CD4-positive, alpha-beta memory T cell (primary cell): Measurements from ENCODE around the gene TTC17. TPM values are rescaled to one million over a fixed set of nuclear protein-coding genes. Genes with fewer than 3 reads are reported as not detected.
"Not testable (repeated sequence)": the region's sequence is repeated elsewhere in the genome, so short reads cannot be mapped to it uniquely, and the experiment has no call there.

Experiments used
- CTCF ChIA-PET: fragments of 350-600 bp; sonication (Branson Sonifier 250); formaldehyde crosslinking; loops from one replicate; lab custom pipeline; 2021; ENCODE audit warnings: inconsistent platforms; ENCODE audit not compliant: partially characterized antibody; lab: Charles Lee
- POLR2A ChIA-PET: fragments of 350-600 bp; sonication (Branson Sonifier 250); formaldehyde crosslinking; loops from one replicate; lab custom pipeline; 2021; ENCODE audit not compliant: partially characterized antibody; lab: Charles Lee
- DNase-seq, 5 donors: peaks; one replicate each; pipeline versions ENCODE4 v3.0.0 to v3.0.0-alpha.2; 2020 to 2022; ENCODE audit warnings: mixed read lengths in 1 of 5
- H3K27ac ChIP-seq: one replicate; pipeline ENCODE4 v1.7.0; 2013; ENCODE audit warnings: low read depth, low read length
- H3K27me3 ChIP-seq: 2 replicates; pipeline ENCODE4 v1.7.0; 2013; ENCODE audit warnings: mild to moderate bottlenecking, low read length, moderate library complexity; ENCODE audit not compliant: insufficient read depth
- H3K36me3 ChIP-seq: 2 replicates; pipeline ENCODE4 v1.7.0; 2013; ENCODE audit warnings: mild to moderate bottlenecking, low read length, moderate library complexity; ENCODE audit not compliant: insufficient read depth
- H3K4me1 ChIP-seq: 2 replicates; pipeline ENCODE4 v1.7.0; 2013; ENCODE audit warnings: mild to moderate bottlenecking, low read length, moderate library complexity; ENCODE audit not compliant: insufficient read depth
- H3K4me3 ChIP-seq, 2 donors: one replicate each; pipeline ENCODE4 v1.7.0; 2013; ENCODE audit warnings: low read length in 2 of 2, mild to moderate bottlenecking in 1 of 2
- H3K9me3 ChIP-seq, 2 donors: one replicate each; pipeline ENCODE4 v1.7.0; 2013; ENCODE audit warnings: low read length in 2 of 2, control low read depth in 1 of 2; ENCODE audit not compliant: control insufficient read depth in 1 of 2
- H3K27ac Mint-ChIP-seq, 7 donors: one replicate each; pipeline ENCODE4 v1.8.0; 2020 to 2021; ENCODE audit warnings: mixed read lengths in 7 of 7, mild to moderate bottlenecking in 6 of 7, inconsistent platforms in 3 of 7, moderate library complexity in 3 of 7
- H3K27me3 Mint-ChIP-seq, 2 donors: one replicate each; pipeline ENCODE4 v1.8.0; 2020 to 2021; ENCODE audit warnings: mixed read lengths in 2 of 2
- H3K36me3 Mint-ChIP-seq, 2 donors: one replicate each; pipeline ENCODE4 v1.8.0; 2020 to 2021; ENCODE audit warnings: mixed read lengths in 2 of 2, inconsistent platforms in 1 of 2, mild to moderate bottlenecking in 1 of 2
- H3K4me1 Mint-ChIP-seq, 4 donors: one replicate each; pipeline ENCODE4 v1.8.0; 2020 to 2021; ENCODE audit warnings: mixed read lengths in 4 of 4, mild to moderate bottlenecking in 1 of 4
- H3K4me3 Mint-ChIP-seq, 8 donors: one replicate each; pipeline ENCODE4 v1.8.0; 2020 to 2021; ENCODE audit warnings: mixed read lengths in 8 of 8, mild to moderate bottlenecking in 7 of 8, moderate library complexity in 6 of 8, inconsistent platforms in 3 of 8
- H3K9me3 Mint-ChIP-seq, 8 donors: one replicate each; pipeline ENCODE4 v1.8.0; 2020 to 2021; ENCODE audit warnings: mixed read lengths in 8 of 8, mild to moderate bottlenecking in 5 of 8, inconsistent platforms in 3 of 8, moderate library complexity in 1 of 8
- intact Hi-C: fragments of 100-400 bp; cut with micrococcal nuclease; formaldehyde crosslinking; loops from one replicate; pipeline ENCODE4 v1.15.1; 2023
- polyA plus RNA-seq, 2 donors: library from polyadenylated mRNA; unstranded; fragments of 300-500 nt; fragmentation: Illumina TruSeq; gene quantifications; one replicate each; pipeline ENCODE4 v1.2.3, GENCODE V29; 2021
- total RNA-seq, 2 experiments: library from RNA; stranded (reverse); gene quantifications; one replicate each; pipeline ENCODE4 v1.2.3, GENCODE V29; 2021

Gene TTC17
- total and polyA plus RNA-seq, 4 experiments from 2014 or later: 50.7 to 112 (median 82.0) TPM

GRCh38 chr11:43408277-43408676 is 49.6 kb downstream of the TTC17 start:
- no peaks in the 10 kb centered on the region for H3K27me3 ChIP-seq
- intact Hi-C loops: no loop called here
- H3K36me3 ChIP-seq: peaks cover 46% of the 10 kb centered on the region
- H3K27me3 Mint-ChIP-seq: no peaks in the 10 kb centered on the region
- CTCF ChIA-PET: no interaction called here
- peaks cover 67 to 86% of the 10 kb centered on the region in 2 donors for H3K36me3 Mint-ChIP-seq
- H3K27ac Mint-ChIP-seq: no peak overlapping the region
- H3K9me3 ChIP-seq: no peaks in the 10 kb centered on the region
- peaks cover 0 to 4% (median 2%) of the 10 kb centered on the region in 4 donors for H3K4me1 Mint-ChIP-seq
- H3K9me3 Mint-ChIP-seq: no peaks in the 10 kb centered on the region
- POLR2A ChIA-PET: no interaction called here
- no peak overlapping the region for H3K27ac ChIP-seq
- H3K4me3 Mint-ChIP-seq: no peak overlapping the region
- no peak overlapping the region for H3K4me3 ChIP-seq
- no peak for DNase-seq
- no peaks in the 10 kb centered on the region for H3K4me1 ChIP-seq

GRCh38 chr11:43410394-43410793 is 51.7 kb downstream of the TTC17 start:
- Mint-ChIP-seq H3K9me3 (no peaks in the 10 kb centered on the region), H3K4me1 (peaks cover 0 to 4% (median 0%) of the 10 kb centered on the region in 4 donors), H3K27ac (peak overlapping the region in 1 of 7 donors; percentile 32), H3K27me3 (no peaks in the 10 kb centered on the region), H3K4me3 (no peak overlapping the region), H3K36me3 (peaks cover 72 to 85% of the 10 kb centered on the region in 2 donors)
- Histone ChIP-seq H3K4me1 (no peaks in the 10 kb centered on the region), H3K4me3 (no peak overlapping the region), H3K27ac (no peak overlapping the region), H3K9me3 (no peaks in the 10 kb centered on the region), H3K36me3 (peaks cover 38% of the 10 kb centered on the region), H3K27me3 (no peaks in the 10 kb centered on the region)
- intact Hi-C loops: no loop called here
- DNase-seq: no peak
- ChIA-PET POLR2A (no interaction called here), CTCF (interaction anchor here (1.0 kb wide), 1 partner anchor 9 kb away, joined by 3 read pairs; no protein-coding TSS in a partner anchor)

GRCh38 chr11:43418197-43418596 is 59.5 kb downstream of the TTC17 start:
- Histone ChIP-seq H3K36me3 (peaks cover 10% of the 10 kb centered on the region), H3K9me3 (no peaks in the 10 kb centered on the region), H3K27me3 (no peaks in the 10 kb centered on the region), H3K27ac (no peak overlapping the region), H3K4me3 (no peak overlapping the region), H3K4me1 (no peaks in the 10 kb centered on the region)
- ChIA-PET POLR2A (no interaction called here), CTCF (interaction anchor here (2.2 kb wide), 1 partner anchor 15 kb away, joined by 5 read pairs; no protein-coding TSS in a partner anchor)
- no peaks in the 10 kb centered on the region for H3K27me3 Mint-ChIP-seq
- intact Hi-C loops: no loop called here
- H3K9me3 Mint-ChIP-seq: no peaks in the 10 kb centered on the region
- peak overlapping the region in 1 of 7 donors; percentile 48 for H3K27ac Mint-ChIP-seq
- H3K4me1 Mint-ChIP-seq: no peaks in the 10 kb centered on the region
- no peak for DNase-seq
- H3K36me3 Mint-ChIP-seq: peaks cover 24 to 38% of the 10 kb centered on the region in 2 donors
- no peak overlapping the region for H3K4me3 Mint-ChIP-seq

GRCh38 chr11:43419460-43419859 is 60.7 kb downstream of the TTC17 start:
- Mint-ChIP-seq H3K4me1 (no peaks in the 10 kb centered on the region), H3K27me3 (no peaks in the 10 kb centered on the region), H3K9me3 (no peaks in the 10 kb centered on the region), H3K36me3 (peaks cover 16 to 28% of the 10 kb centered on the region in 2 donors), H3K4me3 (no peak overlapping the region), H3K27ac (no peak overlapping the region)
- DNase-seq: peak in 3 of 5 donors; percentile 2 to 19 (median 8)
- Histone ChIP-seq H3K27me3 (no peaks in the 10 kb centered on the region), H3K4me1 (no peaks in the 10 kb centered on the region), H3K4me3 (no peak overlapping the region), H3K27ac (no peak overlapping the region), H3K36me3 (peaks cover 8% of the 10 kb centered on the region), H3K9me3 (no peaks in the 10 kb centered on the region)
- ChIA-PET CTCF (interaction anchor here (1.0 to 1.7 kb wide), 5 partner anchors 9 to 61 kb away, joined by 3 to 4 read pairs (median 3); partner anchors contain the start of gene TTC17), POLR2A (no interaction called here)
- intact Hi-C loops: no loop called here

GRCh38 chr11:43427971-43428370 is 69.3 kb downstream of the TTC17 start:
- intact Hi-C loops: no loop called here
- Mint-ChIP-seq H3K4me3 (no peak overlapping the region), H3K9me3 (no peaks in the 10 kb centered on the region), H3K4me1 (peaks cover 0 to 4% (median 0%) of the 10 kb centered on the region in 4 donors), H3K36me3 (peaks cover 32 to 43% of the 10 kb centered on the region in 2 donors), H3K27ac (no peak overlapping the region), H3K27me3 (no peaks in the 10 kb centered on the region)
- no peaks in the 10 kb centered on the region for H3K27me3 ChIP-seq
- no peak overlapping the region for H3K4me3 ChIP-seq
- no peak for DNase-seq
- H3K4me1 ChIP-seq: no peaks in the 10 kb centered on the region
- H3K27ac ChIP-seq: no peak overlapping the region
- no peaks in the 10 kb centered on the region for H3K9me3 ChIP-seq
- no peaks in the 10 kb centered on the region for H3K36me3 ChIP-seq
- ChIA-PET POLR2A (no interaction called here), CTCF (no interaction called here)

- H3K36me3 ChIP-seq, H3K9me3 ChIP-seq, POLR2A ChIA-PET, H3K4me1 ChIP-seq, H3K4me3 ChIP-seq, H3K27me3 Mint-ChIP-seq, H3K27ac ChIP-seq, DNase-seq, H3K4me1 Mint-ChIP-seq, H3K27me3 ChIP-seq, H3K9me3 Mint-ChIP-seq, H3K27ac Mint-ChIP-seq, intact Hi-C loops, H3K4me3 Mint-ChIP-seq, CTCF ChIA-PET: not testable (repeated sequence)
- H3K36me3 Mint-ChIP-seq: peaks cover 40 to 57% of the 10 kb centered on the region in 2 donors
Measured at GRCh38 chr11:43430916-43431315, 72.2 kb downstream of the TTC17 start.

GRCh38 chr11:43434893-43435292 is 76.2 kb downstream of the TTC17 start:
- no peak overlapping the region for H3K4me3 ChIP-seq
- intact Hi-C loops: no loop called here
- ChIA-PET POLR2A (no interaction called here), CTCF (no interaction called here)
- Mint-ChIP-seq H3K27me3 (no peaks in the 10 kb centered on the region), H3K27ac (peak overlapping the region in 1 of 7 donors; percentile 36), H3K9me3 (no peaks in the 10 kb centered on the region), H3K36me3 (peaks cover 66 to 77% of the 10 kb centered on the region in 2 donors), H3K4me3 (no peak overlapping the region), H3K4me1 (peaks cover 0 to 3% (median 0%) of the 10 kb centered on the region in 4 donors)
- H3K27ac ChIP-seq: no peak overlapping the region
- no peaks in the 10 kb centered on the region for H3K27me3 ChIP-seq
- no peaks in the 10 kb centered on the region for H3K9me3 ChIP-seq
- no peaks in the 10 kb centered on the region for H3K4me1 ChIP-seq
- DNase-seq: no peak
- peaks cover 10% of the 10 kb centered on the region for H3K36me3 ChIP-seq
